GM12878 (cell line): Measurements from ENCODE around the gene TTI1.

Experiments
- CTCF ChIP-seq, 3 experiments: IDR thresholded peaks in 2 of 3; conservative IDR thresholded peaks in 1 of 3; 2 replicates each; pipeline ENCODE4 v1.5.1; 2011; ENCODE audit warnings: low read depth in 3 of 3, low read length in 3 of 3, mild to moderate bottlenecking in 3 of 3, control low read depth in 2 of 3, moderate library complexity in 2 of 3, inconsistent platforms in 1 of 3, mixed read lengths in 1 of 3; ENCODE audit not compliant: control insufficient read depth in 2 of 3, insufficient read depth in 1 of 3; ENCODE audit errors: extremely low read depth in 1 of 3
- SMC3 ChIP-seq: IDR thresholded peaks from 2 replicates; pipeline ENCODE4 v1.6.1; 2011; ENCODE audit warnings: low read length, improper control_type of control experiment, borderline replicate concordance
- ZNF592 ChIP-seq: fragments of 450-650 bp; IDR thresholded peaks from 2 replicates; pipeline ENCODE4 v1.6.1; 2017; ENCODE audit warnings: mild to moderate bottlenecking, moderate library complexity

- TF ChIP-seq ZNF592 (no peak), CTCF (IDR thresholded peaks at IDR 0.05 in 2 of 3, conservative IDR thresholded peaks at IDR 0.05 in 1 of 3; ENCODE audit: control insufficient read depth in 2 of 3, extremely low read depth in 1 of 3, insufficient read depth in 1 of 3, low read depth in 3 of 3, low read length in 3 of 3) (no peak), SMC3 (no peak)
These were observed 499 bp downstream of the TTI1 start for GRCh38 chr20:38032585-38033329.
